Dendritic cell treated with granulocyte-macrophage colony-stimulating factor and Interleukin-4, amounts not matched to agents 40 ng/mL and 50 ng/mL, for 4 days (primary cell): Measurements from ENCODE around the gene FREY1.
A peak's percentile ranks its signal among the peaks of the same experiment; 100 is the strongest.

Experiments
- H3K27ac Mint-ChIP-seq: one replicate; pipeline ENCODE4 v1.8.0; 2022; ENCODE audit warnings: mild to moderate bottlenecking, mixed read lengths
- H3K27me3 Mint-ChIP-seq: one replicate; pipeline ENCODE4 v1.8.0; 2022; ENCODE audit warnings: mild to moderate bottlenecking, mixed read lengths
- H3K36me3 Mint-ChIP-seq: one replicate; pipeline ENCODE4 v1.8.0; 2022; ENCODE audit warnings: low read depth, mixed read lengths
- H3K4me1 Mint-ChIP-seq: one replicate; pipeline ENCODE4 v1.8.0; 2022; ENCODE audit warnings: low read depth, mixed read lengths
- H3K4me3 Mint-ChIP-seq: one replicate; pipeline ENCODE4 v1.8.0; 2022; ENCODE audit warnings: mild to moderate bottlenecking, moderate library complexity, mixed read lengths
- H3K9me3 Mint-ChIP-seq: one replicate; pipeline ENCODE4 v1.8.0; 2022; ENCODE audit warnings: mixed read lengths
- intact Hi-C: fragments of 100-400 bp; cut with micrococcal nuclease; formaldehyde crosslinking; loops from one replicate; pipeline ENCODE4 v1.15.0; 2022

The FREY1 gene

DNA sequence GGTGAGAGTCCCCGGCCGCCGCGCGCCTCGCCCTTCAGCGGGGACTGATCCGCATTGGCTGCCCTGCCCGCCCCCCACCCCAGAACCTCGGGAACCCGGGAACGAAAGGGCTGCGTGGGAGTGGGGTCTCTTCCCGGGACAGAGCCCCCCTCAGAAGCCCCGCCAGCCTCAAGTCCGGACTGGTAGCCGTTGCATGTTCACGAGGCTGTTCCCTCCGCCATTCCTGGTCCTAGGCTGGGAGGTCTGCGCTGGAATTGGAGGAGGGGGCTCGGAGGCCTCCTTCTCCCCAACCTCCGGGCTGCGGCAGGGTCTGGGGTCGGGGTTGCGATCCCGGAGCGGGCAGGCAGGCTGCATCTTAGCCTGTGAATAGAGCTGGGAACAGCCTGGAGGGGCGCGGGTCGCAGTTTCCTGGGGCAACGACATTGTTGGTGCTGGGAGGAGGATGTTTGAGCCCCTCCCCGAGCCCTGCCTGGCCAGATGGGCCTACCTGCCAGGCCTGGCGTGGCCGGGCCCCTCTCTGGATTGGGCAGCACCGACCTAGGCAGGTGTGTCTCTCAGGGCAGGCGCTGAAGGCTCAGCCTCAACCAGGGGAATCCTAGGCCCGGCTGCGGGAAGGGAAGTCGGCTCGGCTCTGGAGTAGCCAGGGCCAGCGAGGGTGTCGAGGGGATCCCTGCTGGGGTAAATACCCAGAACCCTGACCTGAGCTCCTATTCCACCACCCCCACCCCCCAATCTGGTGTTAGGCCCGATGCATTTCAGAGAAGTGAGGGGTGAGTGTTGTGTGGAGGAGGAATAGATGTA, 20.9 kb downstream of the FREY1 start:
- H3K4me1 Mint-ChIP-seq = peaks cover 12% of the 10 kb centered on the region
- intact Hi-C loops = loop anchor here (10.0 kb wide), 1 partner anchor 49 kb away; no protein-coding TSS in a partner anchor
- H3K9me3 Mint-ChIP-seq = no peaks in the 10 kb centered on the region
- peak overlapping the region; percentile 37 for H3K4me3 Mint-ChIP-seq
- peaks cover 46% of the 10 kb centered on the region for H3K27me3 Mint-ChIP-seq
- no peak overlapping the region for H3K27ac Mint-ChIP-seq
- peaks cover 14% of the 10 kb centered on the region for H3K36me3 Mint-ChIP-seq

DNA sequence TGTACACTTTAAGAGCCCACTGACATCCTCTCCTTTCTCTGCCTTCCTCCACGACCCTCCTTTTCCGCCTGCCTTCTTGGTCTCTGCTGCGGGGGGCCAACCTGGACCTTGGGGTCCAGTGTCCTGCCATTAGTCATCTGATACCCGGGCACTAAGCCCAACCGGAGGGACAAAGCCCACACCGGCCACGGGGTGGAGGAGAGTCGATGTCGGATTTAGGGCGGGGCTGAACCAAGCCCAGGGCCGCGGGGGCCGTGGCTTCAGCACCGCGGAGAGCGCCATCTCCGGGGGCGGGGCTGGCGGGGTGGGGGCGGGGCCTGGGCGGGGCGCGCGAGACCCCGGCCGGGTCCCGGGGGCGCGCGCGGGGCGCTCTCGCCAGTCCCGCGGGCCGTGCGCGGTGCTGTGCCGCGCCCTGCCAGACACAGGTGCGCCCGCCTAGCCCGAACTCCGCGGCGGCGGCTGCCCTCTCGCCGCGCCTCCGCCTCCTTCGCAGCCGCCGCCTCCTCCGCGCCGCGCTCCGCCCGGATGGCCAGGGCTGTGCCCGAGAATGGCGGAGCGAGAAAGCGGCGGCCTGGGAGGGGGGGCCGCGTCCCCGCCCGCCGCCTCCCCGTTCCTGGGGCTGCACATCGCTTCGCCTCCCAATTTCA, 21.7 kb downstream of the FREY1 start, which contains the start of gene MAPK8IP1:
Gene MAPK8IP1, plus strand, starts transcription at position 378 of the 647 bp plus-strand sequence. Its CDS starts 170 bp downstream, at position 548.
- H3K9me3 Mint-ChIP-seq = no peaks in the 10 kb centered on the region
- intact Hi-C loops = loop anchor here (10.0 kb wide), 1 partner anchor 49 kb away; no protein-coding TSS in a partner anchor
- peak within 1 kb of the TSS; percentile 63 for H3K4me3 Mint-ChIP-seq
- peaks cover 12% of the 10 kb centered on the region for H3K4me1 Mint-ChIP-seq
- H3K36me3 Mint-ChIP-seq = peaks cover 22% of the 10 kb centered on the region
- peaks cover 43% of the 10 kb centered on the region for H3K27me3 Mint-ChIP-seq
- H3K27ac Mint-ChIP-seq = no peak within 1 kb of the TSS

DNA sequence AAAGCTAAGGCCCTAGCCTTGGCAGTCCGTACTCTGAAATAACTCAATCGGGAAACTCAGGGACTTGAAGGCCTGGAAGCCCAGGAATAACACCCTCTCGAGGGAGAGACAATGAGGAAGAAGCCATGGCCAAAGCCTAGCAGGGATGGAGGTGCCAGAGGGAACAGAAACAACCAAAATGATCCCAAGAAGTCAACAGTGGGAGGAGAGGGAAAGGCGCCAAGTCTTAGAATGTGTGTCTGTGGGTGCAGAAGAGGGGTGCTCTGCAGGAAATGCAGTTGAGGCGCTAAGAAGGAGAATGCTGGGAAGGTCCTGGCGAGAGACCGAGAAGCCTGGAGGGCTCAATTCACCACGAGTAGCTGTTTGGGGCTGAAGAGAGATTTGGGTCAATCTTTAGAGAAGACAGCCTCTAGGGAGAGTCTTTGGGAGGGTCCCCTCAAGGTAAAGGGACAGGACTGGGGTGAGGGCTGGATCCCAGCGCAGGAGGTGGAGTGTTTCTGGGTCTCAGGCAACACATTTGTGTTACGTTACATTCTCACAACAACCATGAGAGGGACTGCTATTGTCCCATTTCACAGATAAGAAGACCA, 22.4 kb downstream of the FREY1 start:
- Mint-ChIP-seq H3K4me3 (peak overlapping the region; percentile 63), H3K27ac (no peak overlapping the region), H3K4me1 (peaks cover 12% of the 10 kb centered on the region), H3K36me3 (peaks cover 29% of the 10 kb centered on the region), H3K9me3 (no peaks in the 10 kb centered on the region), H3K27me3 (peaks cover 41% of the 10 kb centered on the region)
- intact Hi-C loops = loop anchor here (10.0 kb wide), 1 partner anchor 50 kb away; no protein-coding TSS in a partner anchor

DNA sequence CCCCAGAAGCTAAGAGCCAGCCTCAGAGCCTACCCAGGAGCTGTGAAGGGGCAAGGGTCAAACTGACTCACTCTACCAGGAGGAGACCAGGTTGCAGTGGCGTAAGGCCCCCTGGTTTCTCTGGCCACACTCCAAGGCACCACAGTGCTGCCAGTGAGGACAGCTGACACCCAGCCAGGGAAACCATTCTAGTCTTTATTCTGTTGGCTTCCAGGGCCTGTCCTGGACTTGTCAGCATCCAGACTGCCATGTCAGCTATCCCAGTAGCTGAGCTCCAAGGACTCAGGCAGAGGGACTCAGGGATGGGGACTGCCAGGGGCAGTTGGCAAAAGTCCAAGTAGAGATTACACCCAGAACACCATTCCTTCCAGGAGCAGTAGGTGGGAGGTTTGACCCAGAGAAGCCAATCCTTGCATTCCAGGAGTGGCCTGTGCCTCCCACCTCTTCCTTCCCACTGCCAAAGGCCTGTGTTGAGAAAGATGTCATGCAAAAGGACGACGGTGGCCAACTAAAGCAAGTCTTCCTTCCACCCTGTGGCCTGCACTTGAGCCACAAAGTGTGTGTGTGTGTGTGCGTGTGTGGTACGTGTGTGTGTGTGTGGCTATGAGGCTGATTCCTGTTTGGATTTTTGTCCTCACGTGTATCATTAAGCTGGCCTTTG, 25.2 kb downstream of the FREY1 start:
- intact Hi-C loops = loop anchor here (10.0 kb wide), 1 partner anchor 53 kb away; no protein-coding TSS in a partner anchor
- Mint-ChIP-seq H3K27me3 (peaks cover 25% of the 10 kb centered on the region), H3K36me3 (peaks cover 47% of the 10 kb centered on the region), H3K4me3 (no peak overlapping the region), H3K27ac (no peak overlapping the region), H3K4me1 (peaks cover 12% of the 10 kb centered on the region), H3K9me3 (no peaks in the 10 kb centered on the region)

DNA sequence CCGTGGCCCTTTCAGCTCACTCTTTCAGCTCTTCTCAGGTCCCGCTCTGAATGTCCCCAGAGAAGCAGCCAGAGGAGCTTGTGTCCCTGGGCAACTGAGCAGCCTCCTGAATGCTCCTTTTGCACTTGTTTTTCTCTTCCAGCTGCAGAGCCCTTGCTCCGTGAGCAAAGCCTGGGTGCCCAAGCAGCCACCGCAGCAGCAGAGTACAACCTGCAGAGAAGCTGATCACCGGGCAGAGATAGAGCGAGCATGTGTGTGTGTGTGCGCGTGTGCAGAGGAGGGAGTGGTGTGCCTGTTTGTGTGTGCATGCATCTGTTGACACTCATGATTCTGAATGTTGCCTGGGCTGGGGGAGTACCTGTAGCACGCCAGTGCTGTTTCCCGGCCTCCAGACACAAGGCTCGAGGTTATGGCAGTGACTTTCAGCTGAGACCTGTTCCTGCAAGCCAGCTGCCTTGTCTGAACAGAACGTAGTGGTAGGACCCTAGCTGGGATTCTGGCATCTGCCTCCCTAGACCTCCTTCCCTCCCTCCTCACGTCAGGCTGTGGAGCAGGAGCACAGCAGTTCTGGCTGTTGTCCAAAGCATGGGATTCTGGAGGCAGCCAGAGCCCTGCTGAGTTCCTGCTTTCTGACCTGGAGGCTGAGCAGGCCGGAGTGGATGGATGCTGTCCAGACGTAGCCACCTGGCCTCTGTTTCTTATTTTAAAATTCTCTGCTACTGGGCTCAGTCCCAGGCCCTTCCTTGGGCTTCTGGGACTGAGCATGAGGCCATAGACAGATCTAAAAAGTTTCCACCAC, 26.1 kb downstream of the FREY1 start:
- peaks cover 16% of the 10 kb centered on the region for H3K27me3 Mint-ChIP-seq
- no peaks in the 10 kb centered on the region for H3K9me3 Mint-ChIP-seq
- H3K4me1 Mint-ChIP-seq = peaks cover 12% of the 10 kb centered on the region
- H3K4me3 Mint-ChIP-seq = no peak overlapping the region
- peaks cover 54% of the 10 kb centered on the region for H3K36me3 Mint-ChIP-seq
- intact Hi-C loops = loop anchor here (10.0 kb wide), 1 partner anchor 54 kb away; no protein-coding TSS in a partner anchor
- no peak overlapping the region for H3K27ac Mint-ChIP-seq

DNA sequence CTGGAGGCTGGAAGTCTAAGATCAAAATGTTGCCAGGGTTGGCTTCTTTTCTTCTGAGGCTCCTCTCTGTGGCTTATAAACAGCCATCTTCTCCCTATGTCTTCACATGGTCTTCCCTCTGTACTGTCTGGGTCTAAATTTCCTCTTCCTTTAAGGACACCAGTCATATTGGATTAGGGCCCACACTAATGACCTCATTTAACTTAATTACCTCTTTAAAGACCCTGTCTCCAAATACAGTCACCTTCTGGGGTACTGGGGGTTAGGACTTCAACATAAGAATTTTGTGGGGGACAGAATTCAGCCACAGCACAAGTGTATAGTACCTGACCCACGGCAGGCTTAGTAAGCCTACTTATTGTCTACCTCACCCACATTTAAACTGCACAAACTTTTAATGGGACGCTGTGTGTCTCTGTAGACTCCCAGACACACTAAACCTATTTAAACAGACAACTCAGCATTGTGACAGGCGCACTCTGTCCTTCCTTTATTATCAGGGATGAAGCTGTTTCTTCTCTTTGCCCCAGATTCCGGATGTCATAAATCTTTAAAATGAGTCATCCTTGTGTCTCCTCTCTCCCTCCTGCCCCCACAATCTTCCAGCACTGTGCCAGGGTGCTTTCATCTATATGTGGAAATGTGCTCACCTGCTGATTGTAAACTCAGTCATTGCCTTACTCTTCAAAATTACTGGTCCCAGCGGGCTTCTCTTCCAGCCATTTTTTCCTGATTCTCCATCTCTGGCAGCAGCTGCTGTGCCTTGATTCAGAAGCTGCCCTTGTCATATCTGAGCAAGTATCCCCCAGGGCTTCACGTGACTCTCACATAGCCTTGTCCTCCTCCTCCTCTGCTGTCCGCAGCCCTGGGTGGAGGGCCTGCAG, 27.0 kb downstream of the FREY1 start:
- intact Hi-C loops = loop anchor here (10.0 kb wide), 1 partner anchor 55 kb away; no protein-coding TSS in a partner anchor
- Mint-ChIP-seq H3K4me3 (no peak overlapping the region), H3K27me3 (peaks cover 10% of the 10 kb centered on the region), H3K4me1 (peaks cover 8% of the 10 kb centered on the region), H3K9me3 (no peaks in the 10 kb centered on the region), H3K36me3 (peaks cover 60% of the 10 kb centered on the region), H3K27ac (no peak overlapping the region)

DNA sequence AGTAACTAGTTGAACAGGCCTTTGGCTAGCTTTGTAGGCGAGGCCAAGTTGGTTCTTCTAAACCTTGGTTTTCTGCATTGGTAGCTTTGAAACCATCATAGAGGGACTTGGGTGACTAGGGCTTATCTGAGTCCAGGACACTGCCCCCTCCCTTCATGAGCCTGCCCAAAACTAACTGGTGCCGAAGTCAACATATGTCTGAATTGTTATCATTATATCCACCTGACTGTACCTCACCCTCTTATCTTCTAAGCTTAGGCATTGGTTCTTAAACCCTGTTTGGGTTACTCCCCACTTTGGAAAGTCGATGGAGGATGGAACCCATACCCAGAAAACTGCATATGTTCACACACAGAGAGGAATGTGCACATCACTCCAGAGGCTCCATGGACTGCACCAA, 29.2 kb downstream of the FREY1 start:
- Mint-ChIP-seq H3K9me3 (no peaks in the 10 kb centered on the region), H3K4me1 (peaks cover 4% of the 10 kb centered on the region), H3K27me3 (no peaks in the 10 kb centered on the region), H3K27ac (no peak overlapping the region), H3K4me3 (no peak overlapping the region), H3K36me3 (peaks cover 82% of the 10 kb centered on the region)
- intact Hi-C loops = no loop called here

DNA sequence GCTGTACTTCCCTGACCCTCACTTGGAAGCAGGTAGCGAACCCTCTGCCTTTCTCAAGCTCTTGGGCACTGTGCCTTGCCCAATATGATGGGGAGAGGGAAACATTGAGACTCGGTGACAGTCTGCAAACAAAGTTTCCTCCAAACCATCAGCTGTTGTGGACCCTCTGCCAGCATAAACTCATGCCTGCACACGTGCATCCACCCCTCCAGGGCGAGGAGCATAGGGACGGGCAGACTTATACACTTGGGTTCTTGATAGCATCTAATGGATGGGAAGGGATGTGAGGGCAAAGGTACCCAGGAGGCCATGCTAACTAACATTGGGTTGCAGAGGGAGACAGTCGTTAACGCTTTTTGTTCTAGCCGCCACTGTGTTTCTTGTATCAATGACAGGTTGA, 29.9 kb downstream of the FREY1 start:
- Mint-ChIP-seq H3K36me3 (peaks cover 85% of the 10 kb centered on the region), H3K27ac (no peak overlapping the region), H3K4me3 (no peak overlapping the region), H3K9me3 (no peaks in the 10 kb centered on the region), H3K4me1 (peaks cover 7% of the 10 kb centered on the region), H3K27me3 (no peaks in the 10 kb centered on the region)
- intact Hi-C loops = no loop called here

DNA sequence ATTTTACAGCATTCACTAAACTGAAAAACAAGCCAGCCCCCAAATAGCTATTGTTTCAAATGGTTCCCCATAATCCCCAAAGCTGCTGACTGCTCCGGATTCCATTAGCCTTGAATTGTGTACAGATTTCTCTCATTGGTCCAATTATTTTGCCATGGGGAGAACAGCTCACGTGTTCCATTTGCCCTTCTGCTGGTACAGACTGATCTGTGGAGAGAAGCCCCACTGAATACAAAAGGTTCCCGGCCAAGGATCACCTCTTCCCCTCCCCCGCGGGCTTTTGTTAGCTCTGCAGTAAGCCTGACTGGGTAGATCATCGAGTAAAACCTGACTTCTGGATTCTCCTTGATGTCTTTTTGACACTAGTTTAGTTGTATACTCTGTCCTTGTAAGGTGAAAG, 30.7 kb downstream of the FREY1 start:
- Mint-ChIP-seq H3K9me3 (no peaks in the 10 kb centered on the region), H3K36me3 (peaks cover 85% of the 10 kb centered on the region), H3K4me1 (peaks cover 7% of the 10 kb centered on the region), H3K27me3 (no peaks in the 10 kb centered on the region), H3K4me3 (no peak overlapping the region), H3K27ac (no peak overlapping the region)
- intact Hi-C loops = no loop called here

DNA sequence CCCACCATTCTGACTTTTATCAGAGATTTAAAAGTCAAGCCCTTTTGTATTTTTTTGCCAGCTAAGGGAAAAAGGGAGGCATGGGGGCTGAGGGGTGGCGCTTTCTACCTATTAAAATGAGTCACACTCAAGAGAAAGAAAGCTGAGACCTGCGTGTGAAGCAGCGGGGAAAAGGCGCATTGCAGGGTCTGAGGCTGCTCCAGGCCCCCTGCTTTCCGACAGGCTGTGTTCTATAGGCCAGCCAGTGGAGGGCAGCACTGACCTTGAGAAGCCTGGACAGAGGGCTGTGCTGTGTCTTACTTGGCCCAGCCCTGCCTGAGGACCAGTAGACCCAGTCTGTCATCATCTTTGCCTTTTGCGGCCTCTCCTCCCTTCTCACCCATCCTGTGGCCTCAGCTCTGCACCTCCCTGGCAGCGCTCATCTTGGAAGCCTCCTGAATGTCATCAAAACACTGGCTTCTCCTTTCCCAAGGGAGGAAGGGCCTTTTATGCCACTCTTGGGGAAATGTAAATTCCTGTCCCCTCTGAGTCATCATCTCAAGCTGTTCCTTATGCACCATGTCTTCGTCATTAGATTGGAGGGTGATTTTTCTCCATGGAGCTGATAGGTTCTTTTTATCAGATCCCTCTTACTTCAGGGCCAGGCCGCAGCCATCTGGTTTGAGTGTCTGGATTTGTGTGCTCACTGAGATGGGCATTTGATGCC, 34.3 kb downstream of the FREY1 start:
- Mint-ChIP-seq H3K27me3 (no peaks in the 10 kb centered on the region), H3K27ac (no peak overlapping the region), H3K36me3 (peaks cover 95% of the 10 kb centered on the region), H3K4me1 (peaks cover 7% of the 10 kb centered on the region), H3K4me3 (no peak overlapping the region), H3K9me3 (no peaks in the 10 kb centered on the region)
- intact Hi-C loops = loop anchor here (2.0 kb wide), 1 partner anchor 134 kb away; no protein-coding TSS in a partner anchor

DNA sequence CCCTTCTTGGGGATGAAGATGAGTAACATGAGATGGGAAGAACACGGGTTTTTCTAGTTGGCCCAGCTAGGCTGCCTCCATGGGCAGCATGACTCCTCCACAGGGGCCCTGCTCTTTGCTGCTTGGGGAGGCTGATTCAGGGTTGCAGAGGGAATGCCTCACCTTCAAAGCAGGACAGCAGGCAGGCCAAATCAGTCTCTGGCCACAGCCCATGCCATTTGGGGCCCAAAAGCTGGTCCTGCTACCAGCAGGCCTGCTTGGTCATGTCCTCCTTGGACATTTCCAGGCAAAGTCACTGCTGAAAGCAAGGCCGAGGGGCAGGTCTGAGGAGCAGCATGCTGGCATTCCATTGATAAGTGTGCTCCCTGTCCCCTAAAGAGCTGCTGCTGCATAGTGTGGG, 35.4 kb downstream of the FREY1 start:
- H3K36me3 Mint-ChIP-seq = peaks cover 93% of the 10 kb centered on the region
- no peak overlapping the region for H3K4me3 Mint-ChIP-seq
- H3K9me3 Mint-ChIP-seq = no peaks in the 10 kb centered on the region
- intact Hi-C loops = loop anchor here (2.0 kb wide), 1 partner anchor 135 kb away; no protein-coding TSS in a partner anchor
- no peaks in the 10 kb centered on the region for H3K27me3 Mint-ChIP-seq
- H3K27ac Mint-ChIP-seq = no peak overlapping the region
- H3K4me1 Mint-ChIP-seq = peaks cover 7% of the 10 kb centered on the region

DNA sequence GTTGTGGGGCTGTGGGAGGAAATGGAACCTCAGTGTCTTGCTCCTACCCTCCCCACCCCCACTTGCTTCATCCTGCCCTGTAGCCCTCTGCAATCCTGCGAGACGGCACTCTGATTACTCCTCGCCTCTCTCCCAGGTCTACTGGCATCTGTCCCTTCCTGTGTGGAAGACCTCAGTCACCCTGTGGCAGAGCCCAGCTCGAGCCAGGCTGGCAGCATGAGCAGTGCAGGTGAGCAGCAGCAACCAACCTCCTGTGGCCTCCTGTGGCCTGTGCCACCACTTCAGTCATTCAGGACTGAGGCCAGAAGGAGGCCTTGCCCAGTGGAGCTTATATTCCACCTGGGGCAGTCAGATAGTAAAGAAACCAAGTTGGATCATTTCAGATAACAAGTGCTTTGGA, 36.4 kb downstream of the FREY1 start:
- H3K36me3 Mint-ChIP-seq = peaks cover 97% of the 10 kb centered on the region
- no peaks in the 10 kb centered on the region for H3K9me3 Mint-ChIP-seq
- no peak overlapping the region for H3K27ac Mint-ChIP-seq
- H3K4me1 Mint-ChIP-seq = peaks cover 7% of the 10 kb centered on the region
- intact Hi-C loops = no loop called here
- H3K4me3 Mint-ChIP-seq = no peak overlapping the region
- H3K27me3 Mint-ChIP-seq = no peaks in the 10 kb centered on the region
